Neural progenitor cell (in vitro differentiated cells): ENCODE results near the gene CCDC196. TPM values are rescaled to one million over a fixed set of nuclear protein-coding genes. Genes with fewer than 3 reads are reported as not detected.

Experiments used
- DNase-seq: peaks from one replicate; pipeline ENCODE4 v3.0.0-alpha.2; 2016; ENCODE audit warnings: low spot score
- H2AFZ ChIP-seq: fragments of 200-600 bp; sonication (generic); replicated peaks from 2 replicates; pipeline ENCODE4 v1.6.1; 2016; ENCODE audit warnings: antibody characterized with exemption
- H3F3A ChIP-seq: fragments of 200-600 bp; sonication (generic); 2 replicates; pipeline ENCODE4 v1.6.1; 2016; ENCODE audit warnings: antibody characterized with exemption, low read depth
- H3K27ac ChIP-seq: fragments of 200-600 bp; sonication (generic); 2 replicates; pipeline ENCODE4 v1.5.1; 2016; ENCODE audit warnings: mild to moderate bottlenecking
- H3K27me3 ChIP-seq: fragments of 200-600 bp; sonication (generic); 2 replicates; pipeline ENCODE4 v1.6.1; 2016; ENCODE audit warnings: mild to moderate bottlenecking, moderate library complexity
- H3K36me3 ChIP-seq: fragments of 200-600 bp; sonication (generic); 2 replicates; pipeline ENCODE4 v1.5.1; 2016
- H3K4me1 ChIP-seq: fragments of 200-600 bp; sonication (generic); 2 replicates; pipeline ENCODE4 v1.6.1; 2016; ENCODE audit warnings: mixed run types
- H3K4me2 ChIP-seq: fragments of 200-600 bp; sonication (generic); 2 replicates; pipeline ENCODE4 v1.6.1; 2016
- H3K4me3 ChIP-seq: fragments of 200-600 bp; sonication (generic); 2 replicates; pipeline ENCODE4 v1.5.1; 2016
- H3K79me2 ChIP-seq: fragments of 200-600 bp; sonication (generic); 2 replicates; pipeline ENCODE4 v1.6.1; 2016; ENCODE audit warnings: low read depth
- H3K9ac ChIP-seq: fragments of 200-600 bp; sonication (generic); 2 replicates; pipeline ENCODE4 v1.6.1; 2016
- H3K9me3 ChIP-seq: fragments of 200-600 bp; sonication (generic); 2 replicates; pipeline ENCODE4 v1.5.1; 2016; ENCODE audit warnings: low read depth
- H4K20me1 ChIP-seq: fragments of 200-600 bp; sonication (generic); 2 replicates; pipeline ENCODE4 v1.6.1; 2016; ENCODE audit warnings: low read depth
- H3K27ac Mint-ChIP-seq: 3 replicates; pipeline ENCODE4 v1.8.0; 2021; ENCODE audit warnings: mixed read lengths
- H3K27me3 Mint-ChIP-seq: 2 replicates; pipeline ENCODE4 v1.8.0; 2022; ENCODE audit warnings: low read depth, mild to moderate bottlenecking, inconsistent platforms, moderate library complexity, mixed read lengths; ENCODE audit not compliant: insufficient read depth
- H3K36me3 Mint-ChIP-seq: 3 replicates; pipeline ENCODE4 v1.8.0; 2021; ENCODE audit warnings: mixed read lengths
- H3K4me1 Mint-ChIP-seq: 3 replicates; pipeline ENCODE4 v1.8.0; 2021; ENCODE audit warnings: mixed read lengths
- H3K4me3 Mint-ChIP-seq: 3 replicates; pipeline ENCODE4 v1.8.0; 2021; ENCODE audit warnings: mild to moderate bottlenecking, moderate library complexity, mixed read lengths
- H3K9me3 Mint-ChIP-seq: 3 replicates; pipeline ENCODE4 v1.8.0; 2020; ENCODE audit warnings: mixed read lengths
- EZH2 ChIP-seq: fragments of 200-600 bp; sonication (generic); IDR thresholded peaks from 2 replicates; pipeline ENCODE4 v1.6.1; 2017; ENCODE audit warnings: antibody characterized with exemption, mild to moderate bottlenecking, moderate library complexity
- EZH2phosphoT487 ChIP-seq: fragments of 200-600 bp; sonication (generic); IDR thresholded peaks from 2 replicates; pipeline ENCODE4 v1.6.1; 2017; ENCODE audit warnings: antibody characterized with exemption
- total RNA-seq: library from RNA; depleted of rRNA; stranded (reverse); fragments of >200 nt; gene quantifications from 2 replicates; pipeline ENCODE4 v1.2.3, GENCODE V29; 2015; ENCODE audit warnings: low replicate concordance
- TF ChIP-seq, protein P1 (sequence below): fragments of 200-600 bp; sonication (generic); IDR thresholded peaks from 2 replicates; pipeline ENCODE4 v1.5.1; 2017; ENCODE audit warnings: antibody characterized with exemption, mild to moderate bottlenecking

Gene CCDC196
- total RNA-seq, 1 donor from 2014 or later, result not detected

DNA sequence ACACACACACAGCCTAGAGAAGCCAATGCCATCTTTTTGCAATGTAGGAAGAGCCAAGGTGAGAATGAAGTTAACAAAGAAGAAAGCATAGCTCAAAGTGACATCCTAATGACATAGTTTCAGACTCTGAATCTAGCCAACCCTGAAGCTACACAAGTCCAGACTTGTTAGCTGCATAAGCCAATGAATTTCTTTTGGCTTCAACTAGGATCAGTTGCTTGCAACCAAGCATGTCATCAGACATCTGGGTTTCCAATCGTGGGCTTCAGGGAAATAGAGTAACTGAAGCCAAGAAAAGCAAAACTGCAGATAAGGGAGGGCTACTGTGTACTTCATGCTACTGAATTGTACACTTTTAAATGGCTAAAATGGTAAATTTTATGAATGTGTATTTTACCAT, 17.4 kb downstream of the CCDC196 start:
- Mint-ChIP-seq H3K27ac (no peak overlapping the region), H3K36me3 (no peaks in the 10 kb centered on the region), H3K4me3 (no peak overlapping the region), H3K4me1 (peaks cover 5% of the 10 kb centered on the region), H3K27me3 (peaks cover 3% of the 10 kb centered on the region), H3K9me3 (no peaks in the 10 kb centered on the region)
- Histone ChIP-seq H3K4me3 (no peak overlapping the region), H3K9ac (no peak overlapping the region), H3K36me3 (no peaks in the 10 kb centered on the region), H3K27me3 (no peaks in the 10 kb centered on the region), H4K20me1 (peaks cover under 1% of the 10 kb centered on the region), H3F3A (peaks cover 16% of the 10 kb centered on the region), H2AFZ (no peak overlapping the region), H3K4me2 (no peak overlapping the region), H3K79me2 (no peaks in the 10 kb centered on the region), H3K9me3 (no peaks in the 10 kb centered on the region), H3K27ac (no peak overlapping the region), H3K4me1 (peaks cover 7% of the 10 kb centered on the region)
- TF ChIP-seq EZH2phosphoT487 (no peak), EZH2 (no peak)
- TF ChIP-seq, protein P1, sequence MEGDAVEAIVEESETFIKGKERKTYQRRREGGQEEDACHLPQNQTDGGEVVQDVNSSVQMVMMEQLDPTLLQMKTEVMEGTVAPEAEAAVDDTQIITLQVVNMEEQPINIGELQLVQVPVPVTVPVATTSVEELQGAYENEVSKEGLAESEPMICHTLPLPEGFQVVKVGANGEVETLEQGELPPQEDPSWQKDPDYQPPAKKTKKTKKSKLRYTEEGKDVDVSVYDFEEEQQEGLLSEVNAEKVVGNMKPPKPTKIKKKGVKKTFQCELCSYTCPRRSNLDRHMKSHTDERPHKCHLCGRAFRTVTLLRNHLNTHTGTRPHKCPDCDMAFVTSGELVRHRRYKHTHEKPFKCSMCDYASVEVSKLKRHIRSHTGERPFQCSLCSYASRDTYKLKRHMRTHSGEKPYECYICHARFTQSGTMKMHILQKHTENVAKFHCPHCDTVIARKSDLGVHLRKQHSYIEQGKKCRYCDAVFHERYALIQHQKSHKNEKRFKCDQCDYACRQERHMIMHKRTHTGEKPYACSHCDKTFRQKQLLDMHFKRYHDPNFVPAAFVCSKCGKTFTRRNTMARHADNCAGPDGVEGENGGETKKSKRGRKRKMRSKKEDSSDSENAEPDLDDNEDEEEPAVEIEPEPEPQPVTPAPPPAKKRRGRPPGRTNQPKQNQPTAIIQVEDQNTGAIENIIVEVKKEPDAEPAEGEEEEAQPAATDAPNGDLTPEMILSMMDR, result no peak
- no peak for DNase-seq

DNA sequence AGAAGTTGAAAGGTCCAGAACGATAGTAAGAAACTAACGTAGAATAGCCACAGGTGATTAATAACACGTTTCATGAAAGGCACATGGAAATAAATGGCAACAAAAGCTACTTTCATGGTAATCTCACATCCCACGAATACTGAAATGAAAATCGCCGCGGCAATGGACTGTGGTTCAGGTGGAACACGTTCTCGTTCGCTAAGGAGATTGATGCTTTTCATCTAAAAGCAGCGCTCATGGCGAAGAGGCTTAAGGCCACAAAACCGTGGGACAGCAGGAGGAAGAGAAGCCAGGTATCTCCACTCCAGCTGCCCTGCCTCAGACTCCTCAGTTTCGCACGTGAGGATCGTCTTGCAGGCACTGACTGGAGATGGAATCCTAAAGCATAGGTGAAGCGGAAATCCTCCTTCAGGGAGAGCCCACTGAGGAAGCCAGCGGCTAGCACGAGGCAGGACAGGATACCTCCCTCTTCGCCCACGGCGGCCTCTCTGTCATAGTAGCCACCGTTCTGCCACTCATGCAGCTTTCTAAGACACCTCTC, 21.1 kb downstream of the CCDC196 start:
- H3K27ac ChIP-seq, result peak overlapping the region; percentile 61
- peak overlapping the region; percentile 95 for H3K4me3 Mint-ChIP-seq
- H3K4me1 Mint-ChIP-seq, result peaks cover 15% of the 10 kb centered on the region
- H3K36me3 Mint-ChIP-seq, result no peaks in the 10 kb centered on the region
- peak overlapping the region; percentile 87 for H3K27ac Mint-ChIP-seq
- H3K4me2 ChIP-seq, result peak overlapping the region; percentile 99
- no peaks in the 10 kb centered on the region for H3K9me3 ChIP-seq
- H2AFZ ChIP-seq, result peak overlapping the region; percentile 95
- no peaks in the 10 kb centered on the region for H3K36me3 ChIP-seq
- no peak for TF ChIP-seq EZH2phosphoT487
- TF ChIP-seq, protein P1, result no peak
- no peak for TF ChIP-seq EZH2
- DNase-seq, result no peak
- peak overlapping the region; percentile 24 for H3K9ac ChIP-seq
- peaks cover 34% of the 10 kb centered on the region for H3K79me2 ChIP-seq
- peaks cover 28% of the 10 kb centered on the region for H3K27me3 ChIP-seq
- peak overlapping the region; percentile 87 for H3K4me3 ChIP-seq
- H3K4me1 ChIP-seq, result peaks cover 14% of the 10 kb centered on the region
- H3K27me3 Mint-ChIP-seq, result peaks cover 3% of the 10 kb centered on the region
- peaks cover 37% of the 10 kb centered on the region for H4K20me1 ChIP-seq
- H3K9me3 Mint-ChIP-seq, result no peaks in the 10 kb centered on the region
- peaks cover 21% of the 10 kb centered on the region for H3F3A ChIP-seq

DNA sequence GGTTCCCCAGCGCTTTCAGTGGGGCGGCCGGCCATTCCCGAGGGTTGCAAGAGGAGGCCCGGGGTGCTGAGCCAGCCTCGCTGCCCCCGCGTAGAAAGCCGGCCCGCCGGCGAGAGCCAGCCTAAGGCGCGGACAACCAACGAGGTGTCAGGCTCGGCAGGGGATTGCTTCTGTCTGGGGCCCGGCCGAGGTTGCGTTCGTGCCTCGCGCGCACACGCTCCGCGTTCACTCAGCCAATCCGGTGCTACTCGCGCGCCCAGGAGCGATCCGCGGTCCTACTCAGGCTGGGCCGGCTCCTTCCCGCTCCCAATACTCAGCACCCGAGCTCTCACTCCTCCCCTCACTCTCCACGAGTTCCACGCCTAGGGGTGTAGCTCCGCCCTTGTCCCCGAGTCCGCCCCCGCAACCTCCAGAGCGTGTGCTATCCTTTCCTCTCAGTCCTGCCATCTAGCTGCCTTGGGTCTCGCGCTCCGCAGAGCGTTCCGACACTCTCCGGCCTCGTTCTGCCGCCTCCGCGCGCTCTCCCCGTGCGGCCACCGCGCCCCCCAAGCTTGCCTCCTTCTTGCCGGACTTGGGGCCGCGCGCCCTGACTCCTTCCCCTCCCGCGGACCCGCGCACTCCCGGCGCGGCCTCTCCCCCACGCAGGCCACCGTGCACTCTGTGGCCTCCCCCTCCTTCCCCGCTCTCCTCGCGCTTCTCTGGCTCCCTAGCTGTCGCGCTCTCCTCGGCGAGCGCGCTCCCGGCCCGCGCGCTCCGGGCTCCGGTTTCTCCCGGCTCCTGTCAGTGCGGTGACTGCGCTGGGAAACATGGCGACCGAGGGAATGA, 21.8 kb downstream of the CCDC196 start, which contains the start of gene GPHN:
TSS of gene GPHN (plus strand) at position 426 of the 825 bp plus-strand sequence.
- peaks cover 14% of the 10 kb centered on the region for H3K4me1 ChIP-seq
- Mint-ChIP-seq H3K9me3 (no peaks in the 10 kb centered on the region), H3K36me3 (no peaks in the 10 kb centered on the region), H3K4me3 (peak within 1 kb of the TSS; percentile 95), H3K27me3 (peaks cover 3% of the 10 kb centered on the region), H3K4me1 (peaks cover 15% of the 10 kb centered on the region), H3K27ac (peak within 1 kb of the TSS; percentile 87)
- H3F3A ChIP-seq, result peaks cover 21% of the 10 kb centered on the region
- peak within 1 kb of the TSS; percentile 80 for H3K27ac ChIP-seq
- peaks cover 43% of the 10 kb centered on the region for H4K20me1 ChIP-seq
- peak within 1 kb of the TSS; percentile 99 for H2AFZ ChIP-seq
- H3K9me3 ChIP-seq, result no peaks in the 10 kb centered on the region
- peaks cover 41% of the 10 kb centered on the region for H3K79me2 ChIP-seq
- H3K36me3 ChIP-seq, result no peaks in the 10 kb centered on the region
- peaks cover 28% of the 10 kb centered on the region for H3K27me3 ChIP-seq
- peak within 1 kb of the TSS; percentile 99 for H3K4me2 ChIP-seq
- H3K9ac ChIP-seq, result peak within 1 kb of the TSS; percentile 49
- peak; percentile 96 for DNase-seq
- H3K4me3 ChIP-seq, result peak within 1 kb of the TSS; percentile 87
- TF ChIP-seq EZH2phosphoT487, result no peak
- TF ChIP-seq, protein P1, result no peak
- TF ChIP-seq EZH2, result no peak
